Hepatocyte (in vitro differentiated cells): Measurements from ENCODE around the gene ADIPOR2.

Experiments
- CTCF ChIP-seq: fragments of 200-600 bp; sonication (generic); IDR thresholded peaks from 2 replicates; pipeline ENCODE4 v1.5.1; 2016; ENCODE audit warnings: antibody characterized with exemption, mild to moderate bottlenecking; ENCODE audit not compliant: poor library complexity
- EZH2 ChIP-seq: fragments of 200-600 bp; sonication (generic); IDR thresholded peaks from 2 replicates; pipeline ENCODE4 v1.6.1; 2016; ENCODE audit warnings: antibody characterized with exemption, mild to moderate bottlenecking, borderline replicate concordance
- EZH2phosphoT487 ChIP-seq: fragments of 200-600 bp; sonication (generic); IDR thresholded peaks from one replicate; pipeline ENCODE4 v1.6.1; 2018; ENCODE audit warnings: antibody characterized with exemption, mild to moderate bottlenecking, low read depth, moderate library complexity; ENCODE audit not compliant: unreplicated experiment, severe bottlenecking

GRCh38 chr12:1815108-1815507 lies 124.2 kb downstream of the ADIPOR2 start:
- TF ChIP-seq CTCF (no peak), EZH2phosphoT487 (no peak), EZH2 (no peak)
